ENCODE measurements around the gene SLX4IP. TPM values are rescaled to one million over a fixed set of nuclear protein-coding genes. Genes with fewer than 3 reads are reported as not detected.

Gene SLX4IP
- total and polyA plus RNA-seq, 4 donors, result 1.2 to 9.5 (median 4.3) TPM

DNA sequence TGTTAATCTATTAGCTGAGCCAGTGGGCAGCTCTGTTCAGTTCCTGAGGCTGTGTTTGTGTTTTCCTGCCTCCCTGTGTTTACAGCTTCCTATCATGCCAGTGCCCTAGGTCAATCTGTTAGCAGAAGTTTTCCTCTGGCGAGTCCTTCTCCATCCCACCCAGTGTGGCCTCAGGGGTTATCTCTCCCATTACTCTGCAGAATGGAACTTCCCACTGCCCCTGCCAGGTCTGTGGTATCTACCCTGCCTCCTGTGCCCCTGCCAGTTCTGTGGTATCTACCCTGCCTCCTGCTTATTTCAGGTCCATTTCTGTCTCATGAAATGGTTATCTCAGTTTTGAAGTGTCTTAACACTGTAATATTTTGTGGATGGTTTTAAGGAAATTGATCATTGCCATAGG, 63.1 kb downstream of the SLX4IP start:
- Histone ChIP-seq H3K27ac (ENCODE audit: low read depth in 1 of 2, low read length in 1 of 2) (no peak overlapping the region), H3K4me3 (no peak overlapping the region), H3K9me3 (ENCODE audit: control insufficient read depth in 4 of 4, insufficient read depth in 3 of 4, low read length in 3 of 4) (no peaks in the 10 kb centered on the region), H3K9ac (ENCODE audit: insufficient read depth in 1 of 2, low read length in 2 of 2) (no peak overlapping the region), H3K27me3 (ENCODE audit: control insufficient read depth in 3 of 3, insufficient read depth in 3 of 3, low read length in 2 of 3) (no peaks in the 10 kb centered on the region), H3K36me3 (ENCODE audit: control insufficient read depth in 4 of 4, insufficient read depth in 4 of 4, low read length in 4 of 4) (no peaks in the 10 kb centered on the region), H3K4me1 (ENCODE audit: control insufficient read depth in 5 of 5, insufficient read depth in 5 of 5, low read length in 5 of 5) (peaks cover 3 to 9% (median 5%) of the 10 kb centered on the region in 5 donors)
- ATAC-seq (ENCODE audit: insufficient read depth, low FRiP score), result no peak
- DNase-seq, result no peak
- TF ChIP-seq, protein P1, sequence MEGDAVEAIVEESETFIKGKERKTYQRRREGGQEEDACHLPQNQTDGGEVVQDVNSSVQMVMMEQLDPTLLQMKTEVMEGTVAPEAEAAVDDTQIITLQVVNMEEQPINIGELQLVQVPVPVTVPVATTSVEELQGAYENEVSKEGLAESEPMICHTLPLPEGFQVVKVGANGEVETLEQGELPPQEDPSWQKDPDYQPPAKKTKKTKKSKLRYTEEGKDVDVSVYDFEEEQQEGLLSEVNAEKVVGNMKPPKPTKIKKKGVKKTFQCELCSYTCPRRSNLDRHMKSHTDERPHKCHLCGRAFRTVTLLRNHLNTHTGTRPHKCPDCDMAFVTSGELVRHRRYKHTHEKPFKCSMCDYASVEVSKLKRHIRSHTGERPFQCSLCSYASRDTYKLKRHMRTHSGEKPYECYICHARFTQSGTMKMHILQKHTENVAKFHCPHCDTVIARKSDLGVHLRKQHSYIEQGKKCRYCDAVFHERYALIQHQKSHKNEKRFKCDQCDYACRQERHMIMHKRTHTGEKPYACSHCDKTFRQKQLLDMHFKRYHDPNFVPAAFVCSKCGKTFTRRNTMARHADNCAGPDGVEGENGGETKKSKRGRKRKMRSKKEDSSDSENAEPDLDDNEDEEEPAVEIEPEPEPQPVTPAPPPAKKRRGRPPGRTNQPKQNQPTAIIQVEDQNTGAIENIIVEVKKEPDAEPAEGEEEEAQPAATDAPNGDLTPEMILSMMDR (IDR thresholded peaks at IDR 0.05; ENCODE audit: control extremely low read depth, extremely low read depth), result no peak
- 38 to 53% methylated on average over 1 of the region's 1 CpG for WGBS, 2 donors

DNA sequence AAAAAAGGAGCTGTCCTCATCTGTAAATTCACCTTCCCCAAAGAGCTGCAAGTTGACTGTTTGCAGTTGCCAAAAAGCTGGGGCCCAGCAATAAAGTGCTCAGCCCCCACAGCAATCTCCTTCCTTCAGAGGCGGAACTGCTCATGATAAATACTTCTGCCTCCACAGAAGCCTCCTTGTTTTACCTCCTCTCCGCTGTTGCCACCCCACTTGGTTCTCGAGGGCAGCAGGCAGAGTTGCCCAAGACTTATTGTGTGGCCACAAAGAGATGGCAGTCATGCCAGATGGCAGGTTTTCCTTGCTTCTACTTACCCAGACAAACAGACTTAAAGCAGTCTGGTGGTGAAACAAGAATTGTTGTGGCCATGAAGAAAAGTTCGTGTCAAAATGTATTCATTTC, 66.3 kb downstream of the SLX4IP start:
- Histone ChIP-seq H3K4me3 (no peak overlapping the region), H3K27me3 (ENCODE audit: control insufficient read depth in 3 of 3, insufficient read depth in 3 of 3, low read length in 2 of 3) (no peaks in the 10 kb centered on the region), H3K36me3 (ENCODE audit: control insufficient read depth in 4 of 4, insufficient read depth in 4 of 4, low read length in 4 of 4) (no peaks in the 10 kb centered on the region), H3K4me1 (ENCODE audit: control insufficient read depth in 5 of 5, insufficient read depth in 5 of 5, low read length in 5 of 5) (peaks cover 5 to 35% (median 10%) of the 10 kb centered on the region in 5 donors), H3K9me3 (ENCODE audit: control insufficient read depth in 4 of 4, insufficient read depth in 3 of 4, low read length in 3 of 4) (no peaks in the 10 kb centered on the region), H3K27ac (ENCODE audit: low read depth in 1 of 2, low read length in 1 of 2) (peak overlapping the region in 1 of 2 donors; percentile 2), H3K9ac (ENCODE audit: insufficient read depth in 1 of 2, low read length in 2 of 2) (no peak overlapping the region)
- DNase-seq (no peak), ATAC-seq (ENCODE audit: insufficient read depth, low FRiP score) (no peak)
- 6 to 38% methylated on average over 4 of the region's 4 CpGs for WGBS, 2 donors
- TF ChIP-seq, protein P1 (IDR thresholded peaks at IDR 0.05; ENCODE audit: control extremely low read depth, extremely low read depth), result no peak

DNA sequence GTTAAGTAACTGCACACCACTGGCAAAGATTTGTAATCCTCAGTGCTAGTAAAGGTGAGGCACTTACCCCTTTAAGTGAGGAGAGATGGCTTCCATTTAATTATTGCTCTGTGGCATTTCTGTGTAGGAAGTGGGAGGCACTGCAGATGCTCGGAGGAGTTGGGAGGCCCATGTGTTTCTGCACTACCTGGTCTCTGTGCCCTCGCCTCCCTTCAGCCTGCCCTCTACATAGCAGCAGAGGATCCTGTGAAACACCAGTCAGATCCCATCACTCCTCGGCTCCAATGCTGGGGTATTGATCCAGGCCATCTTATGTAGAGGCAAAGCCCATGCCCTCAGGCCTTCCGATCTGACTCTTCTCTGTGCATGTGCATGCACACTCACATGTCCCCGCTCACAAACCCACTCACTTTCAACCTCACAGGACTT, 67.0 kb downstream of the SLX4IP start:
- no peak overlapping the region for H3K9ac ChIP-seq (ENCODE audit: insufficient read depth in 1 of 2, low read length in 2 of 2)
- TF ChIP-seq, protein P1 (IDR thresholded peaks at IDR 0.05; ENCODE audit: control extremely low read depth, extremely low read depth), result no peak
- no peaks in the 10 kb centered on the region for H3K9me3 ChIP-seq (ENCODE audit: control insufficient read depth in 4 of 4, insufficient read depth in 3 of 4, low read length in 3 of 4)
- no peaks in the 10 kb centered on the region for H3K27me3 ChIP-seq (ENCODE audit: control insufficient read depth in 3 of 3, insufficient read depth in 3 of 3, low read length in 2 of 3)
- no peak overlapping the region for H3K27ac ChIP-seq (ENCODE audit: low read depth in 1 of 2, low read length in 1 of 2)
- no peaks in the 10 kb centered on the region for H3K36me3 ChIP-seq (ENCODE audit: control insufficient read depth in 4 of 4, insufficient read depth in 4 of 4, low read length in 4 of 4)
- no peak for ATAC-seq (ENCODE audit: insufficient read depth, low FRiP score)
- H3K4me3 ChIP-seq, result no peak overlapping the region
- DNase-seq, result no peak
- 67 to 82% methylated on average over 5 of the region's 5 CpGs for WGBS, 2 donors
- H3K4me1 ChIP-seq (ENCODE audit: control insufficient read depth in 5 of 5, insufficient read depth in 5 of 5, low read length in 5 of 5), result peaks cover 5 to 40% (median 16%) of the 10 kb centered on the region in 5 donors

DNA sequence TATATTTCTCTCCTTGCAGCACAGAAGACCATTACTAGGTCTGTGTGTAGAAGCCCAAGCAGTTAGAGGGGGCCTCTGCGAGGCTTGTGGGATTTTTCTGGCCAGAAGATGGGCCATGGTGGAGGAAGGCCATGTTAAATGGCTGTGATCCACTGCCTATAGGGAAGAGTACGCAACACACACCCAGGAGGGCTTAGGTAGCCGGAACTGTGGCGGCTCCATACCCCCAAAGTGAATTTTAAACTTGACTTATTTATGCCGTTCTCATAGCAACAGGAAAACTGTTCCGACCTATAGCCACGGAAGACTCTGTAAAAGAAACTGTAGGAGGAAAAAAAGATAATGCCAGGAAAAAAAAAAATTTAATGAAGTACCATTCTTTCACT, 69.5 kb downstream of the SLX4IP start:
- no peak for ATAC-seq (ENCODE audit: insufficient read depth, low FRiP score)
- Histone ChIP-seq H3K4me1 (ENCODE audit: control insufficient read depth in 5 of 5, insufficient read depth in 5 of 5, low read length in 5 of 5) (peaks cover 0 to 62% (median 28%) of the 10 kb centered on the region in 5 donors), H3K27me3 (ENCODE audit: control insufficient read depth in 3 of 3, insufficient read depth in 3 of 3, low read length in 2 of 3) (no peaks in the 10 kb centered on the region), H3K4me3 (no peak overlapping the region), H3K27ac (ENCODE audit: low read depth in 1 of 2, low read length in 1 of 2) (peak overlapping the region in 1 of 2 donors; percentile 67), H3K36me3 (ENCODE audit: control insufficient read depth in 4 of 4, insufficient read depth in 4 of 4, low read length in 4 of 4) (no peaks in the 10 kb centered on the region), H3K9ac (ENCODE audit: insufficient read depth in 1 of 2, low read length in 2 of 2) (no peak overlapping the region), H3K9me3 (ENCODE audit: control insufficient read depth in 4 of 4, insufficient read depth in 3 of 4, low read length in 3 of 4) (no peaks in the 10 kb centered on the region)
- WGBS, 2 donors, result 53 to 71% methylated on average over 7 of the region's 7 CpGs
- TF ChIP-seq, protein P1 (IDR thresholded peaks at IDR 0.05; ENCODE audit: control extremely low read depth, extremely low read depth), result no peak
- DNase-seq, result peak in 1 of 3 donors; percentile 68
